GM21360 (cell line): Measurements from ENCODE around the gene ISCA1.
"Not testable (repeated sequence)": the region's sequence is repeated elsewhere in the genome, so short reads cannot be mapped to it uniquely, and the experiment has no call there.

Experiments used
- ATAC-seq: cut with Tn5 transposase; IDR thresholded peaks from one replicate; pipeline ENCODE4 v1.9.1; 2021; ENCODE audit warnings: mild to moderate bottlenecking, moderate library complexity; ENCODE audit not compliant: unreplicated experiment

ISCA1 gene

GRCh38 chr9:86282077-86282978, at the start of gene ISCA1:
TSS of gene ISCA1 (minus strand) at chr9:86282538. CDS start at chr9:86282458, 80 bp downstream.
- ATAC-seq: peak; percentile 58

- no peak for ATAC-seq
Observed at GRCh38 chr9:86330186-86330585, 47.8 kb upstream of the ISCA1 start.

GRCh38 chr9:86329649-86330048, 47.3 kb upstream of the ISCA1 start:
- no peak for ATAC-seq

- ATAC-seq: no peak
Observed at GRCh38 chr9:86328156-86328555, 45.8 kb upstream of the ISCA1 start.

- no peak for ATAC-seq
Observed at GRCh38 chr9:86326536-86326935, 44.2 kb upstream of the ISCA1 start.

- ATAC-seq: no peak
Observed at GRCh38 chr9:86324901-86325300, 42.6 kb upstream of the ISCA1 start.

GRCh38 chr9:86324308-86324707, 42.0 kb upstream of the ISCA1 start:
- ATAC-seq: no peak

GRCh38 chr9:86322973-86323644, 40.8 kb upstream of the ISCA1 start:
- no peak for ATAC-seq

GRCh38 chr9:86321373-86321772, 39.0 kb upstream of the ISCA1 start:
- no peak for ATAC-seq

- no peak for ATAC-seq
Observed at GRCh38 chr9:86318187-86318586, 35.8 kb upstream of the ISCA1 start.

- ATAC-seq: no peak
Observed at GRCh38 chr9:86315078-86315477, 32.7 kb upstream of the ISCA1 start.

GRCh38 chr9:86312959-86313358, 30.6 kb upstream of the ISCA1 start:
- ATAC-seq: not testable (repeated sequence)

- no peak for ATAC-seq
Observed at GRCh38 chr9:86308687-86309086, 26.3 kb upstream of the ISCA1 start.

GRCh38 chr9:86304236-86304730, 21.9 kb upstream of the ISCA1 start:
- no peak for ATAC-seq

- no peak for ATAC-seq
Observed at GRCh38 chr9:86303316-86303975, 21.1 kb upstream of the ISCA1 start.

GRCh38 chr9:86301686-86302085, 19.3 kb upstream of the ISCA1 start:
- ATAC-seq: no peak

- no peak for ATAC-seq
Observed at GRCh38 chr9:86300701-86301100, 18.4 kb upstream of the ISCA1 start.

GRCh38 chr9:86298873-86299272, 16.5 kb upstream of the ISCA1 start:
- no peak for ATAC-seq

GRCh38 chr9:86290341-86290740, 8.0 kb upstream of the ISCA1 start:
- not testable (repeated sequence) for ATAC-seq

GRCh38 chr9:86288499-86289198, 6.3 kb upstream of the ISCA1 start:
- ATAC-seq: no peak

GRCh38 chr9:86287013-86287412, 4.7 kb upstream of the ISCA1 start:
- ATAC-seq: no peak
